HG02840 (cell line): ENCODE results near the gene NBAS.

Experiments
- ATAC-seq: cut with Tn5 transposase; IDR thresholded peaks from one replicate; pipeline ENCODE4 v1.9.1; 2021; ENCODE audit warnings: mild to moderate bottlenecking, moderate library complexity, moderate number of reproducible peaks; ENCODE audit not compliant: unreplicated experiment, low FRiP score

Gene NBAS

GRCh38 chr2:15378148-15378908 is 182.8 kb downstream of the NBAS start:
- ATAC-seq = peak; percentile 55

- no peak for ATAC-seq
Observed at GRCh38 chr2:15377202-15377601, 183.9 kb downstream of the NBAS start.

GRCh38 chr2:15372019-15372418 is 189.1 kb downstream of the NBAS start:
- no peak for ATAC-seq

GRCh38 chr2:15369129-15369528 is 192.0 kb downstream of the NBAS start:
- no peak for ATAC-seq

GRCh38 chr2:15367715-15368114 is 193.4 kb downstream of the NBAS start:
- no peak for ATAC-seq

- no peak for ATAC-seq
Observed at GRCh38 chr2:15367205-15367604, 193.9 kb downstream of the NBAS start.

DNA sequence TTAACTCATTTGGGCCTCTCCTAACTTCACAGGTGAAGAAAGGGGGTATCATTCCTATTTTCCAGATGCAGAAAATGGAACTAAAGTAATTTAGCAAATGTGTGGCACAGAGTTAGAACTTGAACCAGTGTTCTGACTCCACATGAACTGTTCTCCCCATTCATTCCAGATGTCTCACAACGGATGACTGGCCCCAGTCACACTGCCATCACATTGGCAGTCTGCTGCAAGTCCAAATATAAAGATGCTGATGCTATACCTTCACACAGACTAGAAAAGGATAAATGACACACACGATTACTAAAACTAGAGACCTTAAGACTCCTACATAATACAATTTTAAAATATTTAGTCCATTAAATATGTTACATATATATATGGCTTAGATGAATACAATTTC is 195.7 kb downstream of the NBAS start:
- ATAC-seq = no peak

DNA sequence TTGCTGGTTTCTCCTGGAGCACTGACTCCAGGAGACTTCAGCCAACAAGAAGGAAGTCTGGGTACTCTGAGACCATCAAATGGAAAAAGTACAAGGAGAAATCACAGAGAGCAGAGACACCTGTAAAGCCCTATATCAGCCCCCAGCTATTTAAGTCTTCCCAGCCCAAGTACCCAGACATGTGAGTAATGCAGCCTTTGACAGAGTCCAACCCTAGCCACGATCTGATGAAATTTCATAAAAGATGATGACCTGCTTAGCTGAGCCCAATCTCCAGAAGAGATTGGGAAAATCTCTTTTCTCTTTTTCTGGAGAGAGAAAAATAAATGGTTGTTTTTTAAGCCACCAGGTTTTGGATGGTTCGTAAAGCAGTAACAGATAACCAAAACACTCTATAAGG is 196.6 kb downstream of the NBAS start:
- no peak for ATAC-seq

DNA sequence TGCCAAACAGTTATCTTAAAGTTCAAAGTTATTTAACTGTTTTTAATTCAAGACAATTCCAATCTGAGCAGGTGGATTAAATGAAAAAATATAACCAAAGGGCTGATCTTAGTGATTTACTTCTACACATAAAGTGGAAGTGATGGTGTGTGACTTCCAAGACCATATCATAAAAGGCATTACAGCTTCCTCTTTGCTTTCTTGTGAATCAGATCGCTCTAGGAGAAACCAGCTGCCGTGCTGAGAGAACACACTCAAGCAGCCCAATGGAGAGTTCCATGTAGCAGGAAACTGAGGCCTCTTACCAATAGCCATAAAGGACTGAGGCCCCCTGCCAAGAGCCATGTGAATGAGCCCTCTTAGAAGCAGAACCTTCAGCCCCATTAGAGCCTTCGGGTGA is 197.4 kb downstream of the NBAS start:
- no peak for ATAC-seq

DNA sequence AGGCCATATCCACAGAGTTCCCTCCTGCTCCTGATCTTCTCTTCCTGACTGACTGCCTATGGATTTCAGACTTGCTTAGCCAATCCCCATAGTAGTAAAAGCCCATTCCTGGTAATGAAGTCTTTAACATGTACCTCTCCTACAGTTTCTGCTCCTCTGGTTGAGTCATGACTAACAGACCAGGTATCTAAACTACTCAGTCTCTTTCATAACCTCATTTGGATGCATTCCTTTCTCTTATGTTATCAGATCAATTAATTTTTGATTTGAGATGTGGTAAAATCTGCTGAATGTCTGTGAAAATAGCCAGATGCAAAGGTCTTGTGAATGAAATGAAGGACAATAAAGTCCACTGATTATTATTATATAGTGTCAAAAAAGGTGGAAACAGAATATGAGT is 198.0 kb downstream of the NBAS start:
- no peak for ATAC-seq

DNA sequence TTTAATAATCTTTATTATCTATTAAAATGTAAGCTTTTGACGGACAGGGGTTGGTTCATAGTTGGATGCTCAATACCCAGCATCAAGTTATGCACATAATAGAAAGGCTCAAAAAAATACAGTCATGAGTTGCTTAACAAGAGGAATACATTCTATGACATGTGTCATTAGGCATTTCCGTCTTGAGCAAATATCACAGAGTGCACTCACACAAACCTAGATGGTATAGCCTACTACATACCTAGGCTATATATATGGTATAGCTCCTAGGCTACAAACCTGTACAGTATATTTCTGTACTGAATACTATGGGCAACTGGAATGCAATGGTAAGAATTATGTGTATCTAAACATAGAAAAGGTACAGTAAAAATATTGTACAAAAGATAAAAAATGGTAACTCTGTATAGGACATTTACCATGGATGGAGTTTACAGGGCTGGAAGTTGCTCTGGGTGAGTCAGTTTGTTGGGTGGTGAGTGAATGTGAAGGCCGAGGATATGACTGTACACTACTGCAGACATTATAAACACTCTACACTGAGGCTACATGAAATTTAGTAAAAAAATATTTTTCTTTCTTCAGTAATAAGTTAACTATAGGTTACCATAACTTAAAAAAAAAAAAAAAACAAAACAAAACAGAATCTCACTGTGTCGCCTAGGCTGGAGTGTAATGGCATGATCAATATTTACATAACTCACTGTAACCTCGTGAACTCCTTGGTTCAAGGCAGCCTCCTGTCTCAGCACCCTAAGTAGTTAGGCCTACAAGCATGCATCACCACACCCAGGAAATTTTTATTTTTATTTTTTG is 201.2 kb downstream of the NBAS start:
- no peak for ATAC-seq

- no peak for ATAC-seq
Observed at GRCh38 chr2:15357922-15358321, 203.2 kb downstream of the NBAS start.

- no peak for ATAC-seq
Observed at GRCh38 chr2:15357186-15357585, 203.9 kb downstream of the NBAS start.

- ATAC-seq = no peak
Observed at GRCh38 chr2:15355386-15355785, 205.7 kb downstream of the NBAS start.

DNA sequence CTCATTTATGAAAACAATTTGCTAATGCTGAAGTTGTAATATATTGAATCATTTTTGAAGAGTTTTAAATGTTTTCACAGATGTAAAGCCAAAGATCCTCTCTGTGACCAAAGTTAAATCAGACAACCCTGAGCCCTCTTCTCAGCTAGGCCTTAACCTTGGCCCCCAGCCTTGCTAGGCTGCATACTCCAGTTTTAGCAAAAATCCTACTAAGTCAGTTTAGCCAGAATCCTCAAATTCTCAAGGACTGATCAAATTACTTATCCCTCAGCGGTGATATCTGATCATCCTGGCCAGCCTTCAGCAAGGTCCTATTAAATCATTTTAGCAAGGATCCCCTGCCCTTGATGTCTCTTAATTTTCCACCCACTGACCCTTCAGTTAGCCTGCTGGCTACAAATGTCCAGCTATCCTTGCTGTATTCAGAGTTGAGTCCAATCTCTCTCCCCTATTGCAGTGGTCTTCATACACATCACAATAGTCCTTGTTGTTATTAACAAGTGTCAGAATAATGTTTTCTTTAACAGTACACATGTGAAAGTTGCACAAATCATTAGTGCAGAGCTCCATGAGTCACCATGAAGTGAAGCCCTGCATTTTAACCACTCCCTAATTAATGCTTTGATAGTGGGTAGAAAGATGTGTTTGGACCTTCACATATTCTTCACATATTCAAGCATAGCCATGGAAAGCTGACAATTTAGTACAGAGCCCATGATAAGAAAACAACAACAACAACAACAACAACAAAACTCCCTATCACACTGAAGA is 206.4 kb downstream of the NBAS start:
- ATAC-seq = no peak

GRCh38 chr2:15352363-15352762 is 208.8 kb downstream of the NBAS start:
- no peak for ATAC-seq

- ATAC-seq = no peak
Observed at GRCh38 chr2:15348636-15349035, 212.5 kb downstream of the NBAS start.

DNA sequence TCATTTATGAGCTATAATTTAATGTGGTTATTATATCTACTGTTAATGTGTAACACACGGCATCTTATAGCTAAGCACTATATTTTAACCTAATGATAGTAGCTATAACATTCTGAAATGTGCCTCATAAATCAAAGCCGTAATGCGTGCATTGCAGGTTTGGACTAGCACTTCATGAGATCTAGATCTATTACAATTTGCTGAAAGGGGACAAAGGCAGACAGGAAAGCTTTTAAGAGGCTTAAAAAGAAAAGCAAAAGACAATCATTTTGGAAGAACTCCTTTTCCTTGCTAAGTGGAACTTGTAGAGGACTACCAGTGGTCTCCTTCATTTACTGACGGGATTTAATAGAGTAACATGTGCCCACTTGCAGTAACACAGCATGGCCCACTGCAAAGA is 213.1 kb downstream of the NBAS start:
- no peak for ATAC-seq

- ATAC-seq = no peak
Observed at GRCh38 chr2:15346624-15347023, 214.5 kb downstream of the NBAS start.

GRCh38 chr2:15337996-15338666 is 223.0 kb downstream of the NBAS start:
- no peak for ATAC-seq
